Loucy (cell line): ENCODE data around the gene TNC.

Experiments used
- CTCF ChIP-seq: fragments of 200-600 bp; sonication (generic); conservative IDR thresholded peaks from 2 replicates; pipeline ENCODE4 v1.5.1; 2014; ENCODE audit warnings: mild to moderate bottlenecking, antibody characterized with exemption, low read length
- EZH2phosphoT487 ChIP-seq: fragments of 200-600 bp; IDR thresholded peaks from 2 replicates; pipeline ENCODE4 v1.6.1; 2018; ENCODE audit warnings: antibody characterized with exemption, mild to moderate bottlenecking, moderate library complexity, borderline replicate concordance

GRCh38 chr9:115146581-115147021 lies 28.6 kb upstream of the TNC start:
- TF ChIP-seq CTCF (no peak), EZH2phosphoT487 (no peak)
